Prostate gland (tissue), 2 donors: ENCODE data around the gene ABHD2. TPM values are rescaled to one million over a fixed set of nuclear protein-coding genes. Genes with fewer than 3 reads are reported as not detected.

Experiments used
- DNase-seq: peaks from one replicate; pipeline ENCODE4 v3.0.0-alpha.2; 2019; ENCODE audit warnings: low spot score
- H3K27ac ChIP-seq, 2 donors: fragments of 200-600 bp; sonication (generic); 2 replicates each; pipeline ENCODE4 v1.5.1; 2017 to 2019
- H3K27me3 ChIP-seq: fragments of 200-600 bp; sonication (generic); replicated peaks from 2 replicates; pipeline ENCODE4 v1.5.1; 2019; ENCODE audit not compliant: insufficient read depth
- H3K36me3 ChIP-seq, 2 donors: fragments of 200-600 bp; sonication (generic); 1 replicate in 1 of 2; 2 replicates in 1 of 2; pipeline versions ENCODE4 v1.5.1 to v1.8.1; 2017 to 2019
- H3K4me1 ChIP-seq: fragments of 200-600 bp; sonication (generic); replicated peaks from 2 replicates; pipeline ENCODE4 v1.5.1; 2019
- H3K4me3 ChIP-seq, 2 donors: fragments of 200-600 bp; sonication (generic); 2 replicates each; pipeline ENCODE4 v1.5.1; 2017 to 2019
- H3K9me3 ChIP-seq: fragments of 200-600 bp; sonication (generic); 2 replicates; pipeline ENCODE4 v1.5.1; 2017
- CTCF ChIP-seq, 4 experiments: fragments of 200-600 bp in 2 of 4; fragments of 450-650 bp in 2 of 4; sonication (generic) in 2 of 4; IDR thresholded peaks; 1 replicate in 3 of 4; 2 replicates in 1 of 4; pipeline ENCODE4 v1.5.1; 2016 to 2019; ENCODE audit warnings: antibody characterized with exemption in 4 of 4, mild to moderate bottlenecking in 2 of 4, moderate library complexity in 2 of 4
- POLR2A ChIP-seq: fragments of 450-650 bp; IDR thresholded peaks from one replicate; pipeline ENCODE4 v1.6.1; 2016; ENCODE audit warnings: antibody characterized with exemption, mild to moderate bottlenecking
- POLR2AphosphoS5 ChIP-seq: sonication (generic); formaldehyde crosslinking; IDR thresholded peaks from one replicate; pipeline ENCODE4 v1.6.1; 2017; ENCODE audit warnings: antibody characterized with exemption
- WGBS: methylation state at CpG from one replicate; pipeline ENCODE4 v1.1.5; 2018; 5-methylcytosine and 5-hydroxymethylcytosine counted together
- intact Hi-C: fragments of 100-400 bp; cut with DNase I; formaldehyde crosslinking; loops from one replicate; pipeline ENCODE4 v1.14.2; 2022
- total RNA-seq, 2 donors: library from RNA; depleted of rRNA; stranded (reverse); fragments of >200 nt; gene quantifications; one replicate each; pipeline ENCODE4 v1.1.0, GENCODE V29; 2016

Gene ABHD2
- total RNA-seq, 2 donors from 2014 or later: 111 to 253 TPM

GRCh38 chr15:89163271-89164055 is 75.2 kb downstream of the ABHD2 start:
- intact Hi-C loops: no loop called here
- Histone ChIP-seq H3K4me3 (no peak overlapping the region), H3K9me3 (no peaks in the 10 kb centered on the region), H3K27me3 (no peaks in the 10 kb centered on the region), H3K36me3 (no peaks in the 10 kb centered on the region), H3K4me1 (peaks cover 2% of the 10 kb centered on the region), H3K27ac (no peak overlapping the region)
- TF ChIP-seq POLR2A (no peak), CTCF (IDR thresholded peaks at IDR 0.05) (no peak), POLR2AphosphoS5 (no peak)
- WGBS: 87% methylated on average over 5 of the region's 5 CpGs
- DNase-seq: no peak

- no peaks in the 10 kb centered on the region for H3K9me3 ChIP-seq
- 47% methylated on average over 7 of the region's 7 CpGs for WGBS
- no peaks in the 10 kb centered on the region for H3K27me3 ChIP-seq
- peak overlapping the region in 1 of 2 donors; percentile 22 for H3K27ac ChIP-seq
- H3K4me3 ChIP-seq: no peak overlapping the region
- no peaks in the 10 kb centered on the region for H3K36me3 ChIP-seq
- H3K4me1 ChIP-seq: peaks cover 2% of the 10 kb centered on the region
- no peak for TF ChIP-seq POLR2AphosphoS5
- no peak for TF ChIP-seq CTCF (IDR thresholded peaks at IDR 0.05)
- TF ChIP-seq POLR2A: no peak
- DNase-seq: no peak
- intact Hi-C loops: no loop called here
Measured at GRCh38 chr15:89164712-89165211, 76.5 kb downstream of the ABHD2 start.

GRCh38 chr15:89165677-89166076 is 77.4 kb downstream of the ABHD2 start:
- H3K36me3 ChIP-seq: no peaks in the 10 kb centered on the region
- H3K27me3 ChIP-seq: no peaks in the 10 kb centered on the region
- H3K4me1 ChIP-seq: peaks cover 2% of the 10 kb centered on the region
- no peak for DNase-seq
- no peaks in the 10 kb centered on the region for H3K9me3 ChIP-seq
- no peak for TF ChIP-seq POLR2AphosphoS5
- TF ChIP-seq POLR2A: no peak
- TF ChIP-seq CTCF (IDR thresholded peaks at IDR 0.05): no peak
- H3K4me3 ChIP-seq: no peak overlapping the region
- H3K27ac ChIP-seq: no peak overlapping the region
- intact Hi-C loops: no loop called here
- 30% methylated on average over 2 of the region's 2 CpGs for WGBS

GRCh38 chr15:89167267-89168176 is 79.3 kb downstream of the ABHD2 start:
- intact Hi-C loops: no loop called here
- DNase-seq: no peak
- Histone ChIP-seq H3K27ac (peak overlapping the region in 1 of 2 donors; percentile 26), H3K36me3 (no peaks in the 10 kb centered on the region), H3K27me3 (no peaks in the 10 kb centered on the region), H3K9me3 (no peaks in the 10 kb centered on the region), H3K4me3 (no peak overlapping the region), H3K4me1 (peaks cover 2% of the 10 kb centered on the region)
- WGBS: 41% methylated on average over 7 of the region's 7 CpGs
- no peak for TF ChIP-seq POLR2AphosphoS5
- TF ChIP-seq CTCF (IDR thresholded peaks at IDR 0.05): no peak
- no peak for TF ChIP-seq POLR2A
